HG02970 (cell line): ENCODE results near the gene ZNF385D.

Source experiments
- ATAC-seq: cut with Tn5 transposase; IDR thresholded peaks from one replicate; pipeline ENCODE4 v1.9.1; 2021; ENCODE audit warnings: mild to moderate bottlenecking, moderate library complexity, moderate number of reproducible peaks; ENCODE audit not compliant: unreplicated experiment, low FRiP score

ZNF385D gene

GRCh38 chr3:21466476-21466875 is 284.5 kb downstream of the ZNF385D start:
- no peak for ATAC-seq

GRCh38 chr3:21464746-21465145 is 286.3 kb downstream of the ZNF385D start:
- no peak for ATAC-seq

GRCh38 chr3:21463319-21463718 is 287.7 kb downstream of the ZNF385D start:
- no peak for ATAC-seq

- no peak for ATAC-seq
Observed at GRCh38 chr3:21462141-21462540, 288.9 kb downstream of the ZNF385D start.

GRCh38 chr3:21457084-21457483 is 293.9 kb downstream of the ZNF385D start:
- ATAC-seq, result no peak

GRCh38 chr3:21449738-21450137 is 301.3 kb downstream of the ZNF385D start:
- ATAC-seq, result no peak

GRCh38 chr3:21447476-21448151 is 303.4 kb downstream of the ZNF385D start:
- no peak for ATAC-seq

GRCh38 chr3:21446945-21447475 is 304.0 kb downstream of the ZNF385D start:
- no peak for ATAC-seq

- ATAC-seq, result no peak
Observed at GRCh38 chr3:21446027-21446426, 305.0 kb downstream of the ZNF385D start.

- no peak for ATAC-seq
Observed at GRCh38 chr3:21441821-21442220, 309.2 kb downstream of the ZNF385D start.

- ATAC-seq, result no peak
Observed at GRCh38 chr3:21436835-21437234, 314.2 kb downstream of the ZNF385D start.

- no peak for ATAC-seq
Observed at GRCh38 chr3:21435871-21436270, 315.1 kb downstream of the ZNF385D start.

- ATAC-seq, result no peak
Observed at GRCh38 chr3:21434310-21434709, 316.7 kb downstream of the ZNF385D start.

GRCh38 chr3:21433751-21434150 is 317.3 kb downstream of the ZNF385D start:
- ATAC-seq, result no peak

- ATAC-seq, result no peak
Observed at GRCh38 chr3:21426920-21427319, 324.1 kb downstream of the ZNF385D start.

GRCh38 chr3:21425715-21426114 is 325.3 kb downstream of the ZNF385D start:
- no peak for ATAC-seq

- no peak for ATAC-seq
Observed at GRCh38 chr3:21421096-21421495, 329.9 kb downstream of the ZNF385D start.

- ATAC-seq, result no peak
Observed at GRCh38 chr3:21417991-21418390, 333.0 kb downstream of the ZNF385D start.

- no peak for ATAC-seq
Observed at GRCh38 chr3:21414506-21414905, 336.5 kb downstream of the ZNF385D start.

- ATAC-seq, result no peak
Observed at GRCh38 chr3:21411058-21411457, 340.0 kb downstream of the ZNF385D start.

GRCh38 chr3:21409401-21409800 is 341.6 kb downstream of the ZNF385D start:
- no peak for ATAC-seq

GRCh38 chr3:21407743-21408142 is 343.3 kb downstream of the ZNF385D start:
- no peak for ATAC-seq
